GM12878 (cell line): ENCODE results near the gene TOPORS. TPM values are rescaled to one million over a fixed set of nuclear protein-coding genes. Genes with fewer than 3 reads are reported as not detected.

Experiments used
- BRCA1 ChIP-seq: IDR thresholded peaks from 2 replicates; pipeline ENCODE4 v1.6.1; 2011; ENCODE audit warnings: low read depth, low read length, improper control_type of control experiment
- IRF4 ChIP-seq: IDR thresholded peaks from 2 replicates; pipeline ENCODE4 v1.6.1; 2011; ENCODE audit warnings: low read depth, low read length
- JUND ChIP-seq: IDR thresholded peaks from 2 replicates; pipeline ENCODE4 v1.6.1; 2012; ENCODE audit warnings: low read depth, mild to moderate bottlenecking, low read length, improper control_type of control experiment, moderate library complexity
- KDM1A ChIP-seq: fragments of 200-600 bp; sonication (generic); IDR thresholded peaks from 2 replicates; pipeline ENCODE4 v1.6.1; 2016; ENCODE audit warnings: borderline replicate concordance
- NBN ChIP-seq: fragments of 450-650 bp; IDR thresholded peaks from 2 replicates; pipeline ENCODE4 v1.6.1; 2016
- NRF1 ChIP-seq: conservative IDR thresholded peaks from 2 replicates; pipeline ENCODE4 v1.6.1; 2011; ENCODE audit warnings: mild to moderate bottlenecking, low read depth, low read length, improper control_type of control experiment
- PAX5 ChIP-seq: IDR thresholded peaks from 2 replicates; pipeline ENCODE4 v1.6.1; 2011; ENCODE audit warnings: low read depth, low read length, borderline replicate concordance
- POLR2A ChIP-seq: IDR thresholded peaks from 2 replicates; pipeline ENCODE4 v1.6.1; 2011; ENCODE audit warnings: low read depth, mild to moderate bottlenecking, low read length
- RB1 ChIP-seq: fragments of 450-650 bp; formaldehyde crosslinking; IDR thresholded peaks from 2 replicates; pipeline ENCODE4 v1.6.1; 2017; ENCODE audit warnings: mild to moderate bottlenecking, borderline replicate concordance
- SMARCA5 ChIP-seq: fragments of 450-650 bp; IDR thresholded peaks from 2 replicates; pipeline ENCODE4 v1.6.1; 2017; ENCODE audit warnings: mild to moderate bottlenecking
- SPI1 ChIP-seq: IDR thresholded peaks from 2 replicates; pipeline ENCODE4 v1.6.1; 2011; ENCODE audit warnings: low read depth, mild to moderate bottlenecking, low read length, moderate library complexity, borderline replicate concordance; ENCODE audit not compliant: insufficient read depth
- STAT1 ChIP-seq: fragments of 450-650 bp; conservative IDR thresholded peaks from 2 replicates; pipeline ENCODE4 v1.6.1; 2014; ENCODE audit warnings: antibody characterized with exemption, mild to moderate bottlenecking
- TAF1 ChIP-seq: IDR thresholded peaks from 2 replicates; pipeline ENCODE4 v1.6.1; 2011; ENCODE audit warnings: mild to moderate bottlenecking, low read depth, low read length, borderline replicate concordance
- TARDBP ChIP-seq: IDR thresholded peaks from 2 replicates; pipeline ENCODE4 v1.6.1; 2016; ENCODE audit warnings: borderline replicate concordance
- polyA plus RNA-seq, 11 experiments: library from polyadenylated mRNA; depleted of rRNA in 4 of 11; unstranded in 6 of 11; stranded (reverse) in 5 of 11; fragments of >200 nt; fragmentation: Nextera tagmentation in 4 of 11; fragmentation: Illumina TruSeq in 1 of 11; extraction: Ambion mirVana in 4 of 11; extraction: Trizol in 1 of 11; gene quantifications; 1 replicate in 1 of 11; 2 replicates in 10 of 11; pipeline versions ENCODE4 v1.2.1 to v1.2.3, GENCODE V29; 2011 to 2016; ENCODE audit warnings: inconsistent platforms in 2 of 11, missing spikeins in 2 of 11, low read depth in 1 of 11
- total RNA-seq, 4 experiments: library from RNA; depleted of rRNA in 3 of 4; stranded (reverse); fragments of >200 nt in 3 of 4; fragmentation: Illumina TruSeq in 1 of 4; extraction: Trizol in 1 of 4; gene quantifications; 2 replicates each; pipeline versions ENCODE4 v1.2.1 to v1.2.3, GENCODE V29; 2013 to 2021
- TF ChIP-seq, protein P1 (sequence below): fragments of 150-350 bp; IDR thresholded peaks from 2 replicates; pipeline ENCODE4 v1.6.1; 2016; ENCODE audit warnings: low read depth, low read length
- TF ChIP-seq, protein P2 (sequence below), 3 experiments: IDR thresholded peaks in 2 of 3; conservative IDR thresholded peaks in 1 of 3; 2 replicates each; pipeline ENCODE4 v1.5.1; 2011; ENCODE audit warnings: low read depth in 3 of 3, low read length in 3 of 3, mild to moderate bottlenecking in 3 of 3, control low read depth in 2 of 3, moderate library complexity in 2 of 3, inconsistent platforms in 1 of 3, mixed read lengths in 1 of 3; ENCODE audit not compliant: control insufficient read depth in 2 of 3, insufficient read depth in 1 of 3; ENCODE audit errors: extremely low read depth in 1 of 3
- TF ChIP-seq, protein P3 (sequence below): IDR thresholded peaks from 2 replicates; pipeline ENCODE4 v1.6.1; 2012; ENCODE audit warnings: low read depth, low read length, improper control_type of control experiment
- TF ChIP-seq, protein P4 (sequence below): IDR thresholded peaks from 2 replicates; pipeline ENCODE4 v1.6.1; 2011; ENCODE audit warnings: low read depth, mild to moderate bottlenecking, low read length, moderate library complexity, borderline replicate concordance; ENCODE audit errors: extremely low read depth
- TF ChIP-seq, protein P5 (sequence below): fragments of 450-650 bp; IDR thresholded peaks from 2 replicates; pipeline ENCODE4 v1.6.1; 2016; ENCODE audit warnings: mild to moderate bottlenecking

TOPORS gene
- total and polyA plus RNA-seq, 10 of the 15 experiments (the other 5 are each of a cell fraction or from before 2014, with no cell fraction given): 6.0 to 27.8 (median 14.3) TPM

DNA sequence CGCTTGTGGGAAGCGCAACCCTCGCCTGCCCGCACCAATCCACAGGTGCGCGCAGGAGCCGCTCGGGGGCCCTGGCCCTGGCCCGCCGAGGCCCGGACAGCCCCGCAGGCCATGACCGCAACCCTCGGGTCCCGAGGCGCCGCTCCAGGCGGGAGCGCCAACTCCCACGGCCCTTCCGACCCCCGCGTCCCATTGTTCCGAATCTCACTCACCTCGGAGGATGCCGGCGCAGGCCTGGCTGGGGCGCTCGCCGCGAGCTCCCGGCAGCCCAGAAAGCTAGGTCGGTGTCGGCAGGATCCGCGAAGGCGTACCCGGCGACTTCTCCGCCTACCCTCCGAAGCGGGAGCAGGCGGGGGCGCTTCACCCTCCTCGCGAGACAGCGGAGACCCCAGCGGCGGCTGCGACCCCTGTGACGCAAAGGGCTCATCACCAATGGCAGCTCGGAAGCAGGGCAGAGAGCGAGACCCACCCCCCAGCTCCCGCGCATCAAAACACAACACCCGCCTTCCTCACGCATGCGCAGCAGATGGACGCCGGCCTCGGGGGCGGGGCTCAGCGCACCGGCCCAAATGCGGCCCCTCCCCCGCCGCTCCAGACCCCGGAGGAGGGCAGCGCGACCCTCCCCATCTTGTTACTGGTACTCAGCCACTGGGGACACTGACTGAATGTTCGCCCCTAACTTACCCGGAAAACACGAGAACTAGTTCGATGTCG is 1.7 kb downstream of the TOPORS start (continued):
- peak; percentile 75 for TF ChIP-seq POLR2A
- peak; percentile 77; the same call in 1 of the 2 replicates for TF ChIP-seq NBN
- TF ChIP-seq TARDBP: no peak
- TF ChIP-seq STAT1: no peak
- no peak for TF ChIP-seq TAF1
- TF ChIP-seq, protein P1, sequence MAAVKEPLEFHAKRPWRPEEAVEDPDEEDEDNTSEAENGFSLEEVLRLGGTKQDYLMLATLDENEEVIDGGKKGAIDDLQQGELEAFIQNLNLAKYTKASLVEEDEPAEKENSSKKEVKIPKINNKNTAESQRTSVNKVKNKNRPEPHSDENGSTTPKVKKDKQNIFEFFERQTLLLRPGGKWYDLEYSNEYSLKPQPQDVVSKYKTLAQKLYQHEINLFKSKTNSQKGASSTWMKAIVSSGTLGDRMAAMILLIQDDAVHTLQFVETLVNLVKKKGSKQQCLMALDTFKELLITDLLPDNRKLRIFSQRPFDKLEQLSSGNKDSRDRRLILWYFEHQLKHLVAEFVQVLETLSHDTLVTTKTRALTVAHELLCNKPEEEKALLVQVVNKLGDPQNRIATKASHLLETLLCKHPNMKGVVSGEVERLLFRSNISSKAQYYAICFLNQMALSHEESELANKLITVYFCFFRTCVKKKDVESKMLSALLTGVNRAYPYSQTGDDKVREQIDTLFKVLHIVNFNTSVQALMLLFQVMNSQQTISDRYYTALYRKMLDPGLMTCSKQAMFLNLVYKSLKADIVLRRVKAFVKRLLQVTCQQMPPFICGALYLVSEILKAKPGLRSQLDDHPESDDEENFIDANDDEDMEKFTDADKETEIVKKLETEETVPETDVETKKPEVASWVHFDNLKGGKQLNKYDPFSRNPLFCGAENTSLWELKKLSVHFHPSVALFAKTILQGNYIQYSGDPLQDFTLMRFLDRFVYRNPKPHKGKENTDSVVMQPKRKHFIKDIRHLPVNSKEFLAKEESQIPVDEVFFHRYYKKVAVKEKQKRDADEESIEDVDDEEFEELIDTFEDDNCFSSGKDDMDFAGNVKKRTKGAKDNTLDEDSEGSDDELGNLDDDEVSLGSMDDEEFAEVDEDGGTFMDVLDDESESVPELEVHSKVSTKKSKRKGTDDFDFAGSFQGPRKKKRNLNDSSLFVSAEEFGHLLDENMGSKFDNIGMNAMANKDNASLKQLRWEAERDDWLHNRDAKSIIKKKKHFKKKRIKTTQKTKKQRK: no peak
- no peak for TF ChIP-seq SPI1
- no peak for TF ChIP-seq JUND
- peak; percentile 81 for TF ChIP-seq BRCA1
- TF ChIP-seq, protein P2, sequence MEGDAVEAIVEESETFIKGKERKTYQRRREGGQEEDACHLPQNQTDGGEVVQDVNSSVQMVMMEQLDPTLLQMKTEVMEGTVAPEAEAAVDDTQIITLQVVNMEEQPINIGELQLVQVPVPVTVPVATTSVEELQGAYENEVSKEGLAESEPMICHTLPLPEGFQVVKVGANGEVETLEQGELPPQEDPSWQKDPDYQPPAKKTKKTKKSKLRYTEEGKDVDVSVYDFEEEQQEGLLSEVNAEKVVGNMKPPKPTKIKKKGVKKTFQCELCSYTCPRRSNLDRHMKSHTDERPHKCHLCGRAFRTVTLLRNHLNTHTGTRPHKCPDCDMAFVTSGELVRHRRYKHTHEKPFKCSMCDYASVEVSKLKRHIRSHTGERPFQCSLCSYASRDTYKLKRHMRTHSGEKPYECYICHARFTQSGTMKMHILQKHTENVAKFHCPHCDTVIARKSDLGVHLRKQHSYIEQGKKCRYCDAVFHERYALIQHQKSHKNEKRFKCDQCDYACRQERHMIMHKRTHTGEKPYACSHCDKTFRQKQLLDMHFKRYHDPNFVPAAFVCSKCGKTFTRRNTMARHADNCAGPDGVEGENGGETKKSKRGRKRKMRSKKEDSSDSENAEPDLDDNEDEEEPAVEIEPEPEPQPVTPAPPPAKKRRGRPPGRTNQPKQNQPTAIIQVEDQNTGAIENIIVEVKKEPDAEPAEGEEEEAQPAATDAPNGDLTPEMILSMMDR (IDR thresholded peaks at IDR 0.05 in 2 of 3, conservative IDR thresholded peaks at IDR 0.05 in 1 of 3; ENCODE audit: control insufficient read depth in 2 of 3, extremely low read depth in 1 of 3, insufficient read depth in 1 of 3, low read depth in 3 of 3, low read length in 3 of 3): 0 out of 6 replicates have a peak, but pooled peaks of 2 of the 3 experiments have one; percentile 16
- TF ChIP-seq IRF4: no peak
- TF ChIP-seq RB1: no peak
- no peak for TF ChIP-seq SMARCA5
- TF ChIP-seq, protein P3, sequence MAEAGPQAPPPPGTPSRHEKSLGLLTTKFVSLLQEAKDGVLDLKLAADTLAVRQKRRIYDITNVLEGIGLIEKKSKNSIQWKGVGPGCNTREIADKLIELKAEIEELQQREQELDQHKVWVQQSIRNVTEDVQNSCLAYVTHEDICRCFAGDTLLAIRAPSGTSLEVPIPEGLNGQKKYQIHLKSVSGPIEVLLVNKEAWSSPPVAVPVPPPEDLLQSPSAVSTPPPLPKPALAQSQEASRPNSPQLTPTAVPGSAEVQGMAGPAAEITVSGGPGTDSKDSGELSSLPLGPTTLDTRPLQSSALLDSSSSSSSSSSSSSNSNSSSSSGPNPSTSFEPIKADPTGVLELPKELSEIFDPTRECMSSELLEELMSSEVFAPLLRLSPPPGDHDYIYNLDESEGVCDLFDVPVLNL: 0 out of 2 replicates have a peak, but pooled peaks have one; percentile 33
- TF ChIP-seq PAX5: no peak
- TF ChIP-seq, protein P4, sequence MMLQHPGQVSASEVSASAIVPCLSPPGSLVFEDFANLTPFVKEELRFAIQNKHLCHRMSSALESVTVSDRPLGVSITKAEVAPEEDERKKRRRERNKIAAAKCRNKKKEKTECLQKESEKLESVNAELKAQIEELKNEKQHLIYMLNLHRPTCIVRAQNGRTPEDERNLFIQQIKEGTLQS: no peak
- TF ChIP-seq, protein P5, sequence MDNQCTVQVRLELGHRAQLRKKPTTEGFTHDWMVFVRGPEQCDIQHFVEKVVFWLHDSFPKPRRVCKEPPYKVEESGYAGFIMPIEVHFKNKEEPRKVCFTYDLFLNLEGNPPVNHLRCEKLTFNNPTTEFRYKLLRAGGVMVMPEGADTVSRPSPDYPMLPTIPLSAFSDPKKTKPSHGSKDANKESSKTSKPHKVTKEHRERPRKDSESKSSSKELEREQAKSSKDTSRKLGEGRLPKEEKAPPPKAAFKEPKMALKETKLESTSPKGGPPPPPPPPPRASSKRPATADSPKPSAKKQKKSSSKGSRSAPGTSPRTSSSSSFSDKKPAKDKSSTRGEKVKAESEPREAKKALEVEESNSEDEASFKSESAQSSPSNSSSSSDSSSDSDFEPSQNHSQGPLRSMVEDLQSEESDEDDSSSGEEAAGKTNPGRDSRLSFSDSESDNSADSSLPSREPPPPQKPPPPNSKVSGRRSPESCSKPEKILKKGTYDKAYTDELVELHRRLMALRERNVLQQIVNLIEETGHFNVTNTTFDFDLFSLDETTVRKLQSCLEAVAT: no peak; the same call in 1 of the 2 replicates
- TF ChIP-seq NRF1: peak; percentile 90
- no peak for TF ChIP-seq KDM1A
